ENCODE data around the gene NIT1.

- TF ChIP-seq POLR2A (IDR thresholded peaks at IDR 0.05) (no peak), EP300 (IDR thresholded peaks at IDR 0.05) (no peak), CTCF (IDR thresholded peaks at IDR 0.05) (no peak)
These were observed 49.0 kb downstream of the NIT1 start for GRCh38 chr1:161166669-161167548.

Measured in gastroesophageal sphincter (tissue), 3 donors.